GM18507 (cell line): Measurements from ENCODE around the gene CRACDL.

Source experiments
- DNase-seq: peaks from one replicate; pipeline ENCODE4 v3.0.0; 2011; ENCODE audit warnings: low read depth; ENCODE audit not compliant: insufficient read length; ENCODE audit errors: extremely low spot score
- FAIRE-seq: peaks from 2 replicates; lab custom pipeline; 2011; peaks lifted over from hg19 to GRCh38; lab: Jason Lieb, UNC

The CRACDL gene

GRCh38 chr2:98811766-98812165 lies 124.3 kb downstream of the CRACDL start:
- no peak for FAIRE-seq
- no peak for DNase-seq

- no peak for FAIRE-seq
- DNase-seq, result no peak
Measured at GRCh38 chr2:98810588-98810928, 125.5 kb downstream of the CRACDL start.

- DNase-seq, result no peak
- FAIRE-seq, result no peak
Measured at GRCh38 chr2:98809878-98810587, 126.0 kb downstream of the CRACDL start.

- no peak for DNase-seq
- FAIRE-seq, result no peak
Measured at GRCh38 chr2:98809116-98809515, 126.9 kb downstream of the CRACDL start.

- no peak for DNase-seq
- no peak for FAIRE-seq
Measured at GRCh38 chr2:98808546-98808945, 127.5 kb downstream of the CRACDL start.

GRCh38 chr2:98807929-98808328 lies 128.1 kb downstream of the CRACDL start:
- no peak for DNase-seq
- no peak for FAIRE-seq

GRCh38 chr2:98807221-98807620 lies 128.8 kb downstream of the CRACDL start:
- DNase-seq (no peak), FAIRE-seq (no peak)

GRCh38 chr2:98806236-98806697 lies 129.8 kb downstream of the CRACDL start:
- DNase-seq (no peak), FAIRE-seq (no peak)

GRCh38 chr2:98805412-98806171 lies 130.4 kb downstream of the CRACDL start:
- FAIRE-seq (no peak), DNase-seq (no peak)

- DNase-seq (no peak), FAIRE-seq (no peak)
Measured at GRCh38 chr2:98804736-98805135, 131.3 kb downstream of the CRACDL start.

GRCh38 chr2:98804265-98804650 lies 131.8 kb downstream of the CRACDL start:
- FAIRE-seq, result no peak

GRCh38 chr2:98803405-98804264 lies 132.4 kb downstream of the CRACDL start:
- DNase-seq, result no peak
- no peak for FAIRE-seq

More at GRCh38 chr2:98804265-98804650, 131.8 kb downstream of the CRACDL start:
- no peak for DNase-seq

GRCh38 chr2:98802344-98802743 lies 133.7 kb downstream of the CRACDL start:
- DNase-seq (no peak), FAIRE-seq (no peak)

GRCh38 chr2:98801921-98802321 lies 134.1 kb downstream of the CRACDL start:
- DNase-seq (no peak), FAIRE-seq (no peak)

GRCh38 chr2:98801286-98801685 lies 134.7 kb downstream of the CRACDL start:
- FAIRE-seq, result no peak

GRCh38 chr2:98800330-98801064 lies 135.5 kb downstream of the CRACDL start:
- FAIRE-seq (no peak), DNase-seq (no peak)

More at GRCh38 chr2:98801286-98801685, 134.7 kb downstream of the CRACDL start:
- DNase-seq, result no peak

GRCh38 chr2:98799375-98800329 lies 136.4 kb downstream of the CRACDL start:
- DNase-seq (no peak), FAIRE-seq (no peak)

- FAIRE-seq (no peak), DNase-seq (no peak)
Measured at GRCh38 chr2:98796775-98797544, 139.1 kb downstream of the CRACDL start.
